Mesenteric fat pad (tissue), 1 donor: ENCODE results near the gene FUBP3. TPM values are rescaled to one million over a fixed set of nuclear protein-coding genes. Genes with fewer than 3 reads are reported as not detected.
A peak's percentile ranks its signal among the peaks of the same experiment; 100 is the strongest.

Experiments
- DNase-seq: peaks from one replicate; pipeline ENCODE4 v3.0.0-alpha.2; 2020; ENCODE audit warnings: low spot score
- total RNA-seq: library from RNA; stranded (reverse); fragmentation: NEBNext Ultra II Directional; extraction: Animal tissue kit (Norgen Biotek cat#: 25700); gene quantifications from one replicate; pipeline ENCODE4 v1.2.1, GENCODE V29; 2021
- donor health status: DM: yes; HTN: yes; CAD: no.

Gene FUBP3
- total RNA-seq, 1 donor from 2014 or later = 49.5 TPM

DNA sequence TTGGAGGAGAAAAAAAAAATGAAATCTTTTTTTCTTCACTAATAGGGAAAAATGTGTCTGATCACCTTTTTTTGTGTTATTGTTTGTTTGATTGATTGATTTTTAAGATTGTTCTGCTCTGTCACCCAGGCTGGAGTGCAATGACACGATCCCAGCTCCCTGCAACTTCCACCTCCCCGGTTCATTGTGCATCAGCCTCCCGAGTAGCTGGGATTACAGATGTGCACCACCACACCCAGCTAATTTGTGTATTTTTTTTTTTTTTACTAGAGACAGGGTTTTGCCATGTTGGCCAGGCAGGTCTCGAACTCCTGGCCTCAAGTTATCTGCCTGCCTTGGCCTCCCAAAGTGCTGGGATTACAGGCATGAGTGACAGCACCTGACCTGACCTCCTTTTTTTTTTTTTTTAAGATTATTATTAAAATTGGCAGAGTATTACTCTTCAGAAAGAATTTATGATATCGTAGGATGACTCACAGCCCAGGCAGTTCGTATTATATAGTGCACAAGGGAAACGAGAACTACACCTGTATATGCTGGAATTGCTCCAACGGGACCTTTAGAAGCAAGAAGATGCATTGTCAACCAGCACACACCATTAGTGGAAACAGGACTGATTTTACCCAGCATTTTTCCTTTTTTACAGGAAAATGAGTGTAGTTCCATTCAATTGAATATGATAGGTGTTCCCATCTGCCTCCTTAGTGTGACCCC lies 27.7 kb downstream of the FUBP3 start:
- no peak for DNase-seq

DNA sequence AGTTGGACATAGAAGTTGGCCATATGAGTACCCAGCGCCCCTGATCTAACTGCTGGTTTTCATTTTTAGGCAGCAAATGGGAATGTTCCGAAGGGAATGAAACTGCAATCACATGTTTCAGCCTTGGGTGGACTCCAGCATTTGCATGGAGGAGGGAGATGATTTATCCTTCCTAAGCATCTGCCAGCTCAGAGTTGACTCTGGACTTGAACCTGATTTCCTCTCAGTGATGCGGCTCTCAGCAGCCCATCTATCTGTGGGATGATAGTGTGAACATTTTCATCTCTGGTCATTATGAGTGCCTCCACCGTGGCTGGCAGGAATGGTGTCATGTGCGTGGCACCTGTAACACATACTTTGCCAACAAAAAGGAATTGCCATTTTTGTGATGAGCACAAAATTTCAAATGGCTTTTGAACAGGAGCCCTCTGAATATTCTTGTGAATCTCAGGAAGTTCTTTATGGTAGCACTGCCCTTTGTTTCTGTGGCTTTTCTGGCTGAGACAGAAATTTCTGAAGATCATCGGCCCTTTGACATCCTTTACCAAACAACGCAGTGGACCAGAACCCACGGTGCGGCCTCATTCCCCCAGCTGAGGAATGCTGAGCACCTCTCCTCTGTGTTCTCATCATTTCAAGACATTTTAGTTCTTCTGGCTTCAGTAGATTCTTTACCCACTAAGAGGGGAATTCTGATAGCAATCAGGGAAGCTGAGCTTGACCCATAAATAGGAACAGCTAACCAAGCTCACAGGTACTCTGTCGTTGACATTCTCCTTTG lies 28.5 kb downstream of the FUBP3 start:
- no peak for DNase-seq

DNA sequence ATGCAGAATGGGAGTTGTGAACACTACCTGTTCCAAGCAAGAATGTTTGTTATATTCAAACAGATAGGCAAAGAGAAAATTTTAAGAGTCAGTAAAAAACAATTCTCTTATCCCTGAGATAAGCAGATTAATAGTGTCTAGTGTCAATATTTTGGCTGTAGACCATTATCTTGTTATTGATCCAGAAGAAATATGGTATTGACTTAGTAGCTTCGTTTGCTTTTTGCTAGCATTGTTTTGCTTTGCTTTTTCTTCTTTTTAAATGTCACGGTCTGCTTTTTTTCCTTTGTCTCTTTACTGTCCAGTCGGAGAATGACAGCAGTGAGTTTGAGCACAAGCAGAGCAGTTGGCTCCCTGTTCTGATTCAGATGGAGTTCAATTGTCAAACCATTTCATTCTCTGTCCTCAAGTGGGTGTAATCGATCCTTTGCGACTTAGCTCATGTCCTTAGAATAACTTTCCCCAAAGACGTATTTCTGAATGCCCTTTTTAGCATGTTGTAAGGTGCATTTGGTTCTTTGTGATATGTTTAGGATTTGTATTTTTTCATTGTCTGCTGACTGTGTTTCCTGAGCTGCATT lies 29.3 kb downstream of the FUBP3 start:
- DNase-seq = no peak

- DNase-seq = no peak
These were observed 29.8 kb downstream of the FUBP3 start for GRCh38 chr9:130609163-130609562.

DNA sequence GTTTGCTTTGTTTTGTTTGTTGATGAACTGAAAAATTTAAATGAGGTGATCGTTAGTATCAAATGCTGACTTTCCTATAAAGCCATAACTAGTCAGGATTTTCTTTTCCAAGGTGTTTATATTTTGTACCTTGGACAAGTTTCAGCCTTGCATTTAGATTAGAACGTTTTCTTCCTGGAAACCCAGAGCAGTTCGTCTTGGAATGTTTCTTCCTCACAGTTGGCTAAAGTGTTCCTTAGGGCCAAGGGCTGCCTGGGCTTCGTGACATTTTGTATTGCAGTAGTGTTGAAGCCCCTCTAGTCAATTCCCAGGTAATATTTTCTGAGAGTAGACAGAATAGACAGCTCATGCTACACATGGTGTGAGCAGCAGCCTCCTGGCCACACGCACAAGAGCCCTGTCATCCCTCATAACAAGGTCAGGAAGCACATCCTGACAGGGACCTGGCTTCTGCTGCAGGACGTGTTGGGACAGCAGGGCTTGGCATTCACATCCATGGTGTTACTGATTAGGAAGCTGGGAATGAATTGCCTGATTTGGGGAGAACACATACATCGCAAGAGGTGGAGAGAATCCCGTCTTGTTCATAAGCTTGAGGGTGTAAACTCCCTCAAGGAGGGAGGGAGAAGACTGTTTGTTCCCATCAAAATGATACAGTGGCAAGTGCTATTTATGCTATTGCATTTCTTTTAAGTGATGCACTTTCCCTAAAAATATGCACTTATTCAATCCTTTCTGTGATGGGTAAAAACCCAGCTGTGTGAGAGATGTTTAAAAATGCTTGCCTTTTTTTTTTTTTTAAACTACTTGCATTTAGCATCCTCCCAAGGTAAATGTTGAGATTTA lies 31.7 kb downstream of the FUBP3 start:
- DNase-seq = peak; percentile 68

DNA sequence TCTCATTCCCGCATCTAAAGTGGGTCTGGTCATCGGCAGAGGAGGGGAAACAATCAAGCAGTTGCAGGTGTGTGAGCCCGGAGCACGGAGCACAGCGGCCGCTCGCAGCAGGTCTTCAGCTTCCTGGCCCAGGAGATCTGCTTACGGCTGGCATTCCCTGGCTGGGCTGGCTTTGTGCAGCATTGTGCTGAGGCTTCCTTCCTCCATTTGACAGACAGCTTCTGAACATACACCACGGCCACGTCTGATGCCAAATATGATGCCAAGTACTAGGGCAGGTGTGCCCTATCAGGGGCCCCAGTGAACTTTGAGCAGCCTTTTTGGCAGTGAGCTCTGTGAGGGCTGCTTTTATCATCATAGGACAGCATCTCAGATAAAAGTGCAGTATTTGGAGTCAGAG lies 37.1 kb downstream of the FUBP3 start:
- peak; percentile 64 for DNase-seq

- peak; percentile 84 for DNase-seq
These were observed 44.1 kb downstream of the FUBP3 start for GRCh38 chr9:130623466-130623865.

- DNase-seq = no peak
These were observed 44.8 kb downstream of the FUBP3 start for GRCh38 chr9:130624154-130624553.

DNA sequence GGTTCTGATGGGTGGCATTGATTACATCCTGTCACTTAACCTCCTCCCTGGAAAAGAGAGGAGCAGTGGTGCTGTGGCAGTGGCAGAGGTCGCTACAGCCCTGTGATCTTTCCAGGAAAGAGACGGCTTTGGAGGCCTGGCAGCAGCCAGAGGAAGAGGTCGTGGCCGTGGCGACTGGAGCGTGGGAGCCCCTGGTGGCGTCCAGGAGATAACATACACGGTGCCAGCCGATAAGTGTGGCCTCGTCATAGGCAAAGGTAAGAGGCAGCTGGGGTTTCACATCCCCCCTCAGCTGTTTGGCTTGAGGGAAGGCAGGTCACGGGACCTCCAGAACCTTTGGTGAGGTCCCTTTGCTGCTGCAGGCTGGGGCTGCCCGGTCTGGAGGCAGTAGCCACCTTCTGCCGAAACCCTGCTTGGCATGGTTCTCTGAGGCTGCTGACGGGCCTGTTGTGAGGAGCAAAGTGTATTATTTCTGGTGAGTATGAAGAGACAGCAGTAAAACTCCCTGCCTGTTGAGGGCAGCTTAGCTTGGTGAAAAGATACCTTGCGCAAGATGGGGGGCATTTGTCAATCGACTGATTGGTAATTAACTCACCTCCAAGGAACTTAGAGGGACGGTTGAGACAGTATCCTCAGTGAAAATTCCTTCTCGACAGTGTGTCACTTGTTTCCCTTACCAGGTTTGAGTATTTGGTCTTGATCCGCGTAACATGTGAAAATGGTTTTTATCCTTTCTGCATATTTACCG lies 47.0 kb downstream of the FUBP3 start:
- peak; percentile 71 for DNase-seq

DNA sequence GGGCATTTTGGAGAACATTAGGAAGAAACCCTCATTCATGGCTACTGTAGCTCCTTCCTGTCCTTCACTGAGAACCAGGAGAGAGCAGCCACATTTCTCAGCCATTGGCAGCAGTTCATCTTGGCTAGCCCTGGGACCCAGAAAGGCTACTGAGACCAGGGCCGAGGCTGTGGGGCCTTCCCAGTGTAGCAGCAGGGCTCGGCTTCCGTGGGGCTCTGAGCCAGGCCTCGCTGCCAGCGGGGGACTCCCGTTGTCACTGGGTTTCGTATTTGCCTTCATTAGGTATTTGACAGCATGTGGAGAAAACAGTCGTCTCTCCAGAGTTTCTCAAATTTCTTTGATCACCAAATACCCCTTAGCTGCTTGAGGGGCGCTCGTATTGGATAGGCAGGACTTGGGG lies 47.7 kb downstream of the FUBP3 start:
- peak; percentile 77 for DNase-seq

DNA sequence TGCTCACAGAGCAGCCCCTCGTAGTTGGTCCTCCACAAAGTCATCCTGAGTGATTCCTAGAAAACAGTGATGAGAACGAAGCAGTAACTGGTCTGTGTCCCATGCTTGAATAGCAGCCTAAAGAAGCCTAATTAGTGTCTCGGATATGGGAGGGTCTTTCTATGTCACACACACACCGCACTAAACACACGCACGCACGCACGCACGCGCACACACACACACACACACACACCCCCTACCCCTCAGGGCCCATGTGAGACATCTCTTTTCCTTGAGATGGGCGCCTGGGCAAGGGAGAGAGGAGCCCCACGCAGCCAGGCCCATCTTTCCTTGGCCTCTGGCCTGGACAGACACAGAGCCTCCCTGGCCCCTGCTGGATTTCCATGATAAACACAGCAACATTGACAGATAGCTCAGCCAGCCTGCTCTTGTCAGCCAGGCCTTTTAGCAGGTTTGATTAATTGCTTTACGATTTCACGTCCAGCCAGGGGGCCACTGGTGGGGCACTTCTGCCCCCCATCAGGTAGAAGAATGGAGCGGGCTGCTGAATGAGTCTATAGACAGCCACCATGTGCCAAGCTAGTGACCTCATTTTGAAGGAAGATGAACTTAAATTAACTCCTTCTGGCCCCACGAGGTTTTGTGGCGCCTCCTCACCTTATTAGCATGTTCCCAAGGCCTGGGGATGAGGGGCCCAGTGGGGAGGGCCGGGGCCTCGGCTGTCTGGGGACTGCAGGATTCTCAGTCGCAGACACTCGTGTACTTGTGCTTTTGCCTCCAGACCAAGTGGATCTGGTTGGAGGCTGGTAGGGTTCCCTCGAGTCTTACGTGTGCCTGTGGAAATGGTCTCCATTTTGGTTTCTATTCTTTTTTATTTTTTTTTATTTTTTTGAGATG lies 48.8 kb downstream of the FUBP3 start:
- DNase-seq = peak; percentile 87

DNA sequence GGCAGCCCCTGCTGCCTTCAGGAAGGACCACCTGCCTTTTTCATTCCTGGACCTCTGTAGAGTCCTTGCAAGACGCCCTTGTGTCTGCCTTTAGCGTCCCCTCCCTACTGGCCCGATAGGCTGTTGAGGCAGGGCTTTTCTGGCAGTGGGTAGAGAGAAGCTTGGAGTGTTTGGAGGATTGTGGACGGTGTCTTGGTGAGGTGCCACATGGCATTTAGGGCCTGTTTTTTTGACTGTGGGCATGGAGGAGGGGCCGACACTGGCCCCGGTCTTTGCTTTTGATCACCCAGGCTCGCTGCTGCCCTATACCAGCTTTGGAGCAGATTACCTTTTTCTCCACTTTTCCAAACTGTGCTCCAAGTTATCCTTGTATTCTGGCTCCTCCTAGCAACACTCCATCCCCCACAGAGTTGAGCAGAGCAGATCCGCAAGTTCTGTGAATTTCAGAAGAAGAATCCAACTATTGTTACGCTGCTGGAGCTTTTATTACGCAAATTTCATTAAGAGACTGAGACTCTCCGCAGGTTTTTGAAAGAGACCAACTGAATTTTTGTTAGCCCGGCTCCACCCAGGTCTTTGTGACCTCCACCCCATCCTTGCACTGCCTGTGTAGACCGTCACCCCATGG lies 50.2 kb downstream of the FUBP3 start:
- DNase-seq = peak; percentile 53

DNA sequence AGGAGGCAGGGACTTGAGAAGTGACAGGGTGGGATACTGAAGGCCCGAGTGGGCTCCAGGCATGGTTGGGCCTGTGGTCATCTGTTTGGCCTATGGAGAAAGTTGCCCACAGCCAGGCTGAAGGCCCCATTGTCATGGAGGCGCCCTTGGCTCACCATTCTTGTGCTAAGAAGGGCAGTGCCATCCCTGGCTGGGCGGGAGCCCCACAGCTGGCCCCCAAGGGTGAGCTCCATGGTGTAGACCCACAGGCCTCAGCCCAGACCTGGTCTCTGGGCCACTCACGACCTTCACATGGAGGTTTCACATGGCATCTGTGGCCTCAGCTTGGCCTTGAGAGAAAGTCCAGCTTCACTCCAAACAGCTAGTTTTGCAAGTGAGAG lies 50.7 kb downstream of the FUBP3 start:
- DNase-seq = peak; percentile 55

DNA sequence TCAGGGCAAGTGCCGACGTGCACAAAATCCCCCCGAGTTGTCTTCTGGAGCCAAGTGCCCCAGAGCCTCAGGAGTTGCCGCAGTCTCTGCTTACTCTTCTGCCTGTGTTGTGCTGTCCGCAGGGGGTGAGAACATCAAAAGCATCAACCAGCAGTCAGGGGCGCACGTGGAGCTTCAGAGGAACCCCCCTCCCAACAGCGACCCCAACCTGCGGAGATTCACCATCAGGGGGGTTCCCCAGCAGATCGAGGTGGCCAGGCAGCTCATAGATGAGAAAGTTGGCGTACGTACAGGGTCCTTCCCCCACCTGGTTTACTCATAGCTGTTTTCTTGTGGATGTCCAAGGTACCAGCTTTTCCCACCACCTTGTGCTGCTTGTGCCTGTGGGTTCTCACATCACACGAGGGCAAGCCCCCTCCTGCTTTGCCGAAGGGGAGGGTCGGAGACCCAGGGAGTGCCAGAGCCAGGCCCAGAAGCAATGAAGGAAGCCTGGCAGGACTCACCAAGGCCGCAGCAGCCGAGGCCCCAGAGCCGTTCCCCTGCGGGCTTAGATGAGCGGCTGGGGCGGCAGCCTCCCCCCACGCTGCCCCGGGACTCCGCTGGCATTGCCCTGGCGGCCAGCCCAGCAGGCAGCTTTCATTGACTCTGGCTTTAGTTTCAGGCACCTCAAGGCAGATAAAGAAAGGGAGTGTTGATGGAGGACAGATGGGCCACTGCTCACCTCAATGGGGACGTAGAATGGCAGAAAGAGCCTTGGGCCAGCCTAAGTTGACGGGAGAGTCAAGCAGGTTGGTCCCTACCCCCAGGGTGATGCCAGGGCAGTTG lies 51.3 kb downstream of the FUBP3 start:
- peak; percentile 86 for DNase-seq

DNA sequence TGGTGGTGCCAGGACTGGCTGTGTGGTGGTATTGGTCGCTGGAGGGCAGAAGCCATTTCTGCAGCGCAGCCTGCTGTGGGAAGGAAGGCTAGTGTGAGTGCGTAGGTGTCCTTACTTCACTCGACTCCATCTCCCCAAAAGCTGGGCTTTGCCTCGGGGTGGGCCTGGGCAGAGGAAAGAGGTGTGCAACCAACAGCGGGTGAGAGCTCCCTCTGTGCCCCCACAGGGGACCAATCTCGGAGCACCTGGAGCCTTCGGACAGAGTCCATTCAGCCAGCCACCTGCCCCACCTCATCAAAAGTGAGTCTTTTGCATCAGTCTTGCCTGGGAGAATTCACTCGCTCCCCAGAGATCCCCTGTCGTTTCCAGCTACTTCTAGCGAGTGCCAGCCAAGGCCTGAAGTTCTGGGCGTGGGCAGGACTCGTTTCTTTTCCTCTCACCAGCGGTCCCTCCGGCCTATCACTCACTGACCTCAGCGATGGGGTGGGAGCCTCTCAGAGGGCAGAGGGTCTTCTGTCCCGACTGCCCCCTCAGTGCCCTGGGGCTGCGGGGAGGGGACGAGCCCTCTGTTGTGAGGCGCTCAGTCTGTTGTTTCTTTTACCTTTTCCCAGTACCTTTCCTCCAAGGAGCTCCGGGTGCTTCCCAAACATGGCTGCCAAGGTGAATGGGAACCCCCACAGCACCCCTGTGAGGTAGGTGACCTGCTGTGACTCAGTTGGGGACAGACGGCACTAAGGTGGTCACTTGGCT lies 52.1 kb downstream of the FUBP3 start:
- DNase-seq = peak; percentile 74

GRCh38 chr9:130632081-130632710 lies 52.8 kb downstream of the FUBP3 start:
- DNase-seq = no peak

DNA sequence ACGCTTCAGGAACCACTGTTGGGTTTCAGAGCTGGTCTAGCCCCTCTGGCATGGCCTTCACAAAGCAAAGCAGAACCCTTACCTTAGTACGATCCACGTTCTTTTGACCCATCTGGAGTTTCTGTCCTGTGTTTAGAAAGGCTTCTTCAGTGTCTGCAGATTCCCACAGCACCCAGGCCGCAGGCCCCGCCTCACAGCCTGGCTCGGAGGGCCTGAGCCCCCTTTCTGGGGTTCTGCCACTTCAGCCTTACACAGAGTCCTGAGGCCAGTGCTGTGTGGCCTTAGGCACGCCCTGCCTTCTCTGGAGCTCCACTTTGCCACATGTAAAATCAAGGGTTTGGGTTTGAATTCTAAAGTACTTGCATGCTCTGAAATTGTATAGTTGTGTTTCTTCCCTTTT lies 53.5 kb downstream of the FUBP3 start:
- DNase-seq = peak; percentile 53
